ENCODE measurements around the gene SRPK2. TPM values are rescaled to one million over a fixed set of nuclear protein-coding genes. Genes with fewer than 3 reads are reported as not detected.

The SRPK2 gene
- total RNA-seq, 2 donors from 2014 or later, result 60.3 to 76.2 TPM

GRCh38 chr7:105389088-105389650 is 448 bp upstream of the SRPK2 start:
- peaks cover 10% of the 10 kb centered on the region for H3K36me3 Mint-ChIP-seq (ENCODE audit: low read depth)
- H3K4me3 Mint-ChIP-seq, result peak overlapping the region; percentile 76
- WGBS, 2 experiments (ENCODE audit: insufficient coverage in 1 of 2, insufficient read length in 1 of 2), result 5 to 6% methylated on average over 22 to 45 of the region's 45 CpGs
- Histone ChIP-seq H3K9ac (ENCODE audit: extremely low read depth, low read length, poor library complexity, severe bottlenecking) (no peak overlapping the region), H3K4me1 (ENCODE audit: control insufficient read depth, insufficient read depth, low read length) (no peaks in the 10 kb centered on the region), H3K9me3 (ENCODE audit: control insufficient read depth, low read length) (no peaks in the 10 kb centered on the region), H3K4me3 (ENCODE audit: low read length) (peak overlapping the region; percentile 79), H3K27me3 (ENCODE audit: control insufficient read depth, insufficient read depth, low read length, poor library complexity, severe bottlenecking) (no peaks in the 10 kb centered on the region), H3K36me3 (ENCODE audit: control insufficient read depth, insufficient read depth, low read length) (peaks cover 8% of the 10 kb centered on the region), H3K27ac (ENCODE audit: low read depth, low read length) (no peak overlapping the region)
- H3K9me3 Mint-ChIP-seq, result no peaks in the 10 kb centered on the region
- H3K4me1 Mint-ChIP-seq, result peaks cover 12% of the 10 kb centered on the region
- H3K27me3 Mint-ChIP-seq (ENCODE audit: insufficient read depth), result no peaks in the 10 kb centered on the region
- peak; percentile 81 for DNase-seq
- H3K27ac Mint-ChIP-seq, result peak overlapping the region; percentile 77
- TF ChIP-seq, protein P1, sequence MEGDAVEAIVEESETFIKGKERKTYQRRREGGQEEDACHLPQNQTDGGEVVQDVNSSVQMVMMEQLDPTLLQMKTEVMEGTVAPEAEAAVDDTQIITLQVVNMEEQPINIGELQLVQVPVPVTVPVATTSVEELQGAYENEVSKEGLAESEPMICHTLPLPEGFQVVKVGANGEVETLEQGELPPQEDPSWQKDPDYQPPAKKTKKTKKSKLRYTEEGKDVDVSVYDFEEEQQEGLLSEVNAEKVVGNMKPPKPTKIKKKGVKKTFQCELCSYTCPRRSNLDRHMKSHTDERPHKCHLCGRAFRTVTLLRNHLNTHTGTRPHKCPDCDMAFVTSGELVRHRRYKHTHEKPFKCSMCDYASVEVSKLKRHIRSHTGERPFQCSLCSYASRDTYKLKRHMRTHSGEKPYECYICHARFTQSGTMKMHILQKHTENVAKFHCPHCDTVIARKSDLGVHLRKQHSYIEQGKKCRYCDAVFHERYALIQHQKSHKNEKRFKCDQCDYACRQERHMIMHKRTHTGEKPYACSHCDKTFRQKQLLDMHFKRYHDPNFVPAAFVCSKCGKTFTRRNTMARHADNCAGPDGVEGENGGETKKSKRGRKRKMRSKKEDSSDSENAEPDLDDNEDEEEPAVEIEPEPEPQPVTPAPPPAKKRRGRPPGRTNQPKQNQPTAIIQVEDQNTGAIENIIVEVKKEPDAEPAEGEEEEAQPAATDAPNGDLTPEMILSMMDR (conservative IDR thresholded peaks at IDR 0.05), result peak; percentile 25

- TF ChIP-seq, protein P1 (conservative IDR thresholded peaks at IDR 0.05), result no peak
- H3K4me1 Mint-ChIP-seq, result peaks cover 12% of the 10 kb centered on the region
- H3K4me3 Mint-ChIP-seq, result peak overlapping the region; percentile 76
- peak overlapping the region; percentile 91 for H3K4me3 ChIP-seq (ENCODE audit: low read length)
- no peaks in the 10 kb centered on the region for H3K9me3 ChIP-seq (ENCODE audit: control insufficient read depth, low read length)
- H3K4me1 ChIP-seq (ENCODE audit: control insufficient read depth, insufficient read depth, low read length), result no peaks in the 10 kb centered on the region
- H3K9me3 Mint-ChIP-seq, result no peaks in the 10 kb centered on the region
- H3K27me3 Mint-ChIP-seq (ENCODE audit: insufficient read depth), result no peaks in the 10 kb centered on the region
- WGBS, 2 experiments (ENCODE audit: insufficient coverage in 1 of 2, insufficient read length in 1 of 2), result 2 to 3% methylated on average over 55 to 76 of the region's 76 CpGs
- peaks cover 10% of the 10 kb centered on the region for H3K36me3 Mint-ChIP-seq (ENCODE audit: low read depth)
- H3K27me3 ChIP-seq (ENCODE audit: control insufficient read depth, insufficient read depth, low read length, poor library complexity, severe bottlenecking), result no peaks in the 10 kb centered on the region
- peak overlapping the region; percentile 64 for H3K27ac Mint-ChIP-seq
- H3K27ac ChIP-seq (ENCODE audit: low read depth, low read length), result no peak overlapping the region
- H3K36me3 ChIP-seq (ENCODE audit: control insufficient read depth, insufficient read depth, low read length), result peaks cover 8% of the 10 kb centered on the region
- H3K9ac ChIP-seq (ENCODE audit: extremely low read depth, low read length, poor library complexity, severe bottlenecking), result peak overlapping the region; percentile 65
- DNase-seq, result peak; percentile 83
Observed at GRCh38 chr7:105387508-105388355, 989 bp downstream of the SRPK2 start.

DNA sequence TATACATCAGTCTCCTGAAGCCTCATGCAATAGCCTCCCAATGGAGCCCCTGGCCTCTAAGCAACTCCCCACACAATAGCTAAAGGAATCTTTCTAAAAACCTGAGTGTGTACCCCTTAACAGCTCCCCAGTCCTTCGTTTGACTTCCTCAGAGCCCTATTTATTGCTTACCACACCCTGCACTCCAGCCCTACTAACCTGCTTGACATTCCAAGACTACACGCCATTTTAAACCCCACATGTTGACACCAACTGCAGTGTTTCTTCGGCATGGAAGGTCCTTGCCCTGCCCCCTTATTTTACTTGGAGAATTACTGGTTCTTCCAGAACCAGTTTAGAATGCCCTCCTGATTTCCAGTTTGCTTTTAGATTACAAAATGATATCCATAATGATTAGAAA is 10.8 kb downstream of the SRPK2 start:
- no peaks in the 10 kb centered on the region for H3K9me3 Mint-ChIP-seq

More for the DNA sequence above, 10.8 kb downstream of the SRPK2 start:
- Mint-ChIP-seq H3K4me1 (peaks cover 5% of the 10 kb centered on the region), H3K4me3 (no peak overlapping the region), H3K27me3 (ENCODE audit: insufficient read depth) (no peaks in the 10 kb centered on the region), H3K36me3 (ENCODE audit: low read depth) (peaks cover 6% of the 10 kb centered on the region), H3K27ac (no peak overlapping the region)
- Histone ChIP-seq H3K9ac (ENCODE audit: extremely low read depth, low read length, poor library complexity, severe bottlenecking) (no peak overlapping the region), H3K27me3 (ENCODE audit: control insufficient read depth, insufficient read depth, low read length, poor library complexity, severe bottlenecking) (no peaks in the 10 kb centered on the region), H3K4me3 (ENCODE audit: low read length) (no peak overlapping the region), H3K4me1 (ENCODE audit: control insufficient read depth, insufficient read depth, low read length) (no peaks in the 10 kb centered on the region), H3K9me3 (ENCODE audit: control insufficient read depth, low read length) (no peaks in the 10 kb centered on the region), H3K27ac (ENCODE audit: low read depth, low read length) (no peak overlapping the region), H3K36me3 (ENCODE audit: control insufficient read depth, insufficient read depth, low read length) (no peaks in the 10 kb centered on the region)
- no peak for DNase-seq
- TF ChIP-seq, protein P1 (conservative IDR thresholded peaks at IDR 0.05), result no peak
- WGBS, 2 experiments (ENCODE audit: insufficient coverage in 1 of 2, insufficient read length in 1 of 2), result 82 to 94% methylated on average over 1 to 3 of the region's 3 CpGs
